ENCODE data around the gene ECSIT.
"Not testable (repeated sequence)": the region's sequence is repeated elsewhere in the genome, so short reads cannot be mapped to it uniquely, and the experiment has no call there.

Gene ECSIT

DNA sequence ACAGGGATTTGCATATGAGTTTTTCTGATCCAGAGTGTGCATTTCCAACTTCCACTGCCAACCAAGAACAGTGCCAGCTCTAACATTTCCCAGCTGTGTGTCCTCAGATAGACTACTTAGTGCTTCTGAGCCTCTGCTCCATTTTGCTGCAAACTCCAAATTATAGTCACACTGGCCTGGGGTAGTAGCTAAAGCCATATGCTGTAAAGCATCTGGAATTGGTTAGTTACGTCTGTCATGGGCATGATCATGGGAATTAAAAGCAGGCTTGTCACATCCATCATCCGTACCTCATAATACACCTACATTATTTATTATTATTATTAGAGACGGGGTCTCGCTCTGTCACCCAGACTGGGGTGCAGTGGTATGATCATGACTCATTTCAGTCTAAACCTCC is 55.2 kb downstream of the ECSIT start:
- TF ChIP-seq, protein P1, sequence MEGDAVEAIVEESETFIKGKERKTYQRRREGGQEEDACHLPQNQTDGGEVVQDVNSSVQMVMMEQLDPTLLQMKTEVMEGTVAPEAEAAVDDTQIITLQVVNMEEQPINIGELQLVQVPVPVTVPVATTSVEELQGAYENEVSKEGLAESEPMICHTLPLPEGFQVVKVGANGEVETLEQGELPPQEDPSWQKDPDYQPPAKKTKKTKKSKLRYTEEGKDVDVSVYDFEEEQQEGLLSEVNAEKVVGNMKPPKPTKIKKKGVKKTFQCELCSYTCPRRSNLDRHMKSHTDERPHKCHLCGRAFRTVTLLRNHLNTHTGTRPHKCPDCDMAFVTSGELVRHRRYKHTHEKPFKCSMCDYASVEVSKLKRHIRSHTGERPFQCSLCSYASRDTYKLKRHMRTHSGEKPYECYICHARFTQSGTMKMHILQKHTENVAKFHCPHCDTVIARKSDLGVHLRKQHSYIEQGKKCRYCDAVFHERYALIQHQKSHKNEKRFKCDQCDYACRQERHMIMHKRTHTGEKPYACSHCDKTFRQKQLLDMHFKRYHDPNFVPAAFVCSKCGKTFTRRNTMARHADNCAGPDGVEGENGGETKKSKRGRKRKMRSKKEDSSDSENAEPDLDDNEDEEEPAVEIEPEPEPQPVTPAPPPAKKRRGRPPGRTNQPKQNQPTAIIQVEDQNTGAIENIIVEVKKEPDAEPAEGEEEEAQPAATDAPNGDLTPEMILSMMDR (IDR thresholded peaks at IDR 0.05; ENCODE audit: low read length, missing control alignments), result no peak
- no peak overlapping the region for H3K4me3 ChIP-seq (replicated peaks; ENCODE audit: low read depth, low read length)
- DNase-seq (ENCODE audit: low read depth), result no peak

DNA sequence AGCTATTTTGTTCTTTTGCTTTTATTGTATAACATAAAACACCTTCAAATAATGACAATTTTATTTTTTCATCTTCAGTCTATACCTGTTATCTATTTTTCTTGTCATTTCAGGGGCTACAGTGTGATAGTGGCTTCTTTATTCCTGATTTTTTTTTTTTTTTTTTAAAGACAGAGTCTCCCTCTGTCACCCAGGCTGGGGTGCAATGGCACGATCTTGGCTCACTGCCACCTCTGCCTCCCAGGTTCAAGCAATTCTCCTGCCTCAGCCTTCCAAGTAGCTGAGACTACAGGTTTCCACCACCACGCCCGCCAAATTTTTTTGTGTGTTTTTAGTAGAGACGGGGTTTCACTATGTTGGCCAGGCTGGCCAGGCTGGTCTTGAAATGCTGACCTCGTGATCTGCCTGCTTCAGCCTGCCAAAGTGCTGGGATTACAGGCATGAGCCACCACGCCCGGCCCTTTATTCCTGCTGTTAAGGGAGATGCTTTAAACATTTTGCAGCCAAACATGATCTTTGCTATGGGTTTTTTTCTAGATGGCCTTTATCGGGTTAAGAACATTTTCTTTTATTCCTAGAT is 60.6 kb downstream of the ECSIT start:
- H3K4me3 ChIP-seq (replicated peaks; ENCODE audit: low read depth, low read length); DNase-seq (ENCODE audit: low read depth): not testable (repeated sequence)

DNA sequence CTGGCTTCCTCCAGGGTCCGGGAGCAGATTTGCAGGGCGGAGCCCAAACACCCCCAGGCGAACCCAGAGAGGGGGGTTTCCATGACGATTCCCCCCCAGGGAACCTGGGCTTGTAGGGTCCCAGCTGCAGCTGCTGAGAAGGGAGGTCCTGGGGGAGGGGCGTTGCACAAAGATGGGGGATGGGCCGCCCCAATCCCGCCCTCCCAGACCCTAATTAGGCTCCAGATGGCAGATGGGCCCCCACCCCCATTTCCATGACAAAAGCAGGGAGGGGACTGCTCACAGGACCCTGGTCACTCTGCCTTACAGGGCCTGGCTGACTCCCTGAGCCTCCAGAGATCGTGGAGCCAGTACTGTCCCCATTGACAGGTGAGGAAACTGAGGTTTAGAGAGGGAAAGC is 63.3 kb downstream of the ECSIT start:
- no peak for DNase-seq (ENCODE audit: low read depth)
- no peak overlapping the region for H3K4me3 ChIP-seq (replicated peaks; ENCODE audit: low read depth, low read length)
- TF ChIP-seq, protein P1 (IDR thresholded peaks at IDR 0.05; ENCODE audit: low read length, missing control alignments), result no peak

DNA sequence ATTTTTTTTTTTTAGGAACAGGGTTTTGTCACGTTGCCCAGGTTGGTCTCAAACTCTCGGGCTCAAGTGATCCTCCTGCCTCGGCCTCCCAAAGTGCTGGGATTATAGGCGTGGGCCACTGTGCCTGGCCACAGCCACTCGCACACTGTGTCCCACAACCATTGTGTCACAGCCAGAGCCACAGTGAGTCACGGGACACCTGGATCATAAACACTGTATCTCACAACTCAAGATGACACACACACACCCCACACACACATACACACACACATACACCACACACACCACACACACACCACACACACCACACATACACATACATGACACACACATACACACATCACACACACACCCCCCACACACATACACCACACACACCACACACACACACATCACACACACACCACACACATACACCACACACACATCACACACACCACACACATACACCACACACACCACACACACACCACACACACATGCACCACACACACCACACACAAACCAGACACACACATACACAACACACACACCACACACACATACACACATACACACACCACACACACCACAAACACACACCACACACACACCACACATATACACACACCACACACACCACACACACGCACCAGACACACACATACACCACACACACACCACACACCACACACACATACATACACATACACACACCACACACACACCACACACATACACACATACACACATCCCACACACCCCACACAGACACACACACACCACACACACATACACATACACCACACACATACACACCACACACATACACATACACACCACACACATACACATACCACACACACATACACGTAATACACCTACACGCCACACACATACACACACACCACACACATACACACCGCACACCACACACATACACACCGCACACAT is 64.3 kb downstream of the ECSIT start:
- TF ChIP-seq, protein P1 (IDR thresholded peaks at IDR 0.05; ENCODE audit: low read length, missing control alignments), result no peak
- DNase-seq (ENCODE audit: low read depth), result no peak
- H3K4me3 ChIP-seq (replicated peaks; ENCODE audit: low read depth, low read length), result no peak overlapping the region

DNA sequence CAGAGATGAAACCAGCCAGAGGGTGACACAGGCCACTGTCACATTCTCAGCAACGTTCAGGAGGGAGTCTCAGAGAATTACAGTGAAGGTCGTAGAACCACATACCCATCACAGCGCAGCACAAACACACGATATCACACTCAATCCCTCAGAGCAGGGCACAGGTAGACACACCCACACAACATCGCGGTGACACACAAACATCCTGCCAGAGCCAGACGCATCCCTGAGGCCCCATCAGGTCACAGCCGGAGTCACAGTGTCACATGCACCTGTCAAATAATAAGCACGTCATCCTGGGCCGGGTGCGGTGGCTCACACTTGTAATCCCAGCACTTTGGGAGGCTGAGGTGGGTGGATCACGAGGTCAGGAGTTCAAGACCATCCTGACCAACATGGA is 65.5 kb downstream of the ECSIT start:
- no peak for DNase-seq (ENCODE audit: low read depth)
- TF ChIP-seq, protein P1 (IDR thresholded peaks at IDR 0.05; ENCODE audit: low read length, missing control alignments), result no peak
- H3K4me3 ChIP-seq (replicated peaks; ENCODE audit: low read depth, low read length), result no peak overlapping the region

DNA sequence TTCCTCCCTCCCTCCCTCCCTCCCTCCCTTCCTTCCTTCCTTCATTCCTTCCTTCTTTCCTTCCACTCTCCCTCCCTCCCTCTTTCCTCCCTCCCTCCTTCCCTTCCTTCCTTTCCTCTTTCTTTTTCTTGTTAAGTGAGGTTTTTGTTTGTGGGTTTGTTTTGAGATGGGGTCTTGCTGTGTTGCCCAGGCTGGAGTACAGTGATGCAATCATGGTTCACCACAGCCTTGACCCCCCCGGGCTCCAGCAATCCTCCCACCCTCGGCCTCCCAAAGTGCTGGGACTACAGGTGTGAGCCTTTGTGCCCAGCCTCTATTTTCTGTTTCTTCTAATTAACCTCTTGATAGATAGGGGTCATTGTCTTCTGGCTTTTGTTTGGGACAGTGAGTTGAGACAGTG is 67.5 kb downstream of the ECSIT start:
- TF ChIP-seq, protein P1 (IDR thresholded peaks at IDR 0.05; ENCODE audit: low read length, missing control alignments), result no peak
- no peak overlapping the region for H3K4me3 ChIP-seq (replicated peaks; ENCODE audit: low read depth, low read length)
- no peak for DNase-seq (ENCODE audit: low read depth)

DNA sequence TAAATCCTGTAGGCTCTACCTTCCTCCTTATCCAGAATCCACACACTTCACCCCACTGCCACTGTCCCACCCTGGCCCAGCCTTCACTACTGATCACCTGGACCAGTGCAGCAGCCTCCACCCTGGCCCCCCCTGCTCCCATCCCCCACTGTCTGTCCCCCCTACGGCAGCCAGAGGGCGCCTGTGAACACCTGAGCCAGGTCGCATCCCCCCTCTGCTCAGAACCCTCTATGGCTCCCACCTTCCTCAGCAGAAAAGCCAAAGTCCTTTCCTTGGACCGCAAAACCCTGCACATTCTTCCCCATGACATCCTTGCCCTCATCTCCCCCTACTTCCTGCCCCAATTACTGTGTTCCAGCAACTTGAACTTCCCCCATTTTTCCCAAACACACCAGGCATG is 68.7 kb downstream of the ECSIT start:
- DNase-seq (ENCODE audit: low read depth), result no peak
- TF ChIP-seq, protein P1 (IDR thresholded peaks at IDR 0.05; ENCODE audit: low read length, missing control alignments), result peak; percentile 13
- H3K4me3 ChIP-seq (replicated peaks; ENCODE audit: low read depth, low read length), result no peak overlapping the region

DNA sequence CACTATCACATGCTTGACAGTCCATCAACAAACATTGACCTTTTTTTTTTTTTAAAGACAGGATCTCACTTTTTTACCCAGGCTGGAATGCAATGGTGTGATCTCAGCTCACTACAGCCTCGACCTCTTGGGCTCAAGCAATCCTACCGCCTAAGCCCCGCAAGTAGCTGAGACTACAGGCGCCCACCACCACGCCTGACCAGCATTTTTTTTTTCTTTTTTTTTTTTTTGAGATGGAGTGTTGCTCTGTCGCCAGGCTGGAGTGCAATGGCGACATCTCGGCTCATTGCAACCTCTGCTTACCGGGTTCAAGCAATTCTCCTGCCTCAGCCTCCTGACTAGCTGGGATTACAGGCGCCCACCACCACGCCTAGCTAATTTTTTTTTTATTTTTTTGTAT is 70.0 kb downstream of the ECSIT start:
- H3K4me3 ChIP-seq (replicated peaks; ENCODE audit: low read depth, low read length); DNase-seq (ENCODE audit: low read depth): not testable (repeated sequence)
